GM20431 (cell line): ENCODE results near the gene CMTR1.

ENCODE experiments used
- in situ Hi-C: fragments of 300-500 bp; cut with MseI, MboI; formaldehyde crosslinking; loops from one replicate; pipeline ENCODE4 v1.15.0; 2020; ENCODE audit warnings: low sequenced_read_pairs; ENCODE audit not compliant: unreplicated experiment

CMTR1 gene

GRCh38 chr6:37477191-37477590 lies 44.2 kb downstream of the CMTR1 start:
- in situ Hi-C loops: no loop called here

- in situ Hi-C loops: no loop called here
Observed at GRCh38 chr6:37477656-37478435, 44.8 kb downstream of the CMTR1 start.

GRCh38 chr6:37478827-37479226 lies 45.8 kb downstream of the CMTR1 start:
- in situ Hi-C loops: no loop called here

- in situ Hi-C loops: no loop called here
Observed at GRCh38 chr6:37479266-37479854, 46.3 kb downstream of the CMTR1 start.

GRCh38 chr6:37480118-37480736 lies 47.2 kb downstream of the CMTR1 start:
- in situ Hi-C loops: no loop called here

GRCh38 chr6:37480951-37481534 lies 48.0 kb downstream of the CMTR1 start:
- in situ Hi-C loops: no loop called here

- in situ Hi-C loops: no loop called here
Observed at GRCh38 chr6:37481711-37482605, 48.9 kb downstream of the CMTR1 start.

GRCh38 chr6:37482606-37483251 lies 49.7 kb downstream of the CMTR1 start:
- in situ Hi-C loops: no loop called here

GRCh38 chr6:37483252-37483901 lies 50.4 kb downstream of the CMTR1 start:
- in situ Hi-C loops: no loop called here

- in situ Hi-C loops: no loop called here
Observed at GRCh38 chr6:37483917-37484785, 51.1 kb downstream of the CMTR1 start.

- in situ Hi-C loops: no loop called here
Observed at GRCh38 chr6:37484786-37485170, 51.8 kb downstream of the CMTR1 start.

- in situ Hi-C loops: no loop called here
Observed at GRCh38 chr6:37485291-37485702, 52.3 kb downstream of the CMTR1 start.

GRCh38 chr6:37486121-37486839 lies 53.3 kb downstream of the CMTR1 start:
- in situ Hi-C loops: no loop called here

- in situ Hi-C loops: no loop called here
Observed at GRCh38 chr6:37487591-37488380, 54.8 kb downstream of the CMTR1 start.

GRCh38 chr6:37488476-37488875 lies 55.5 kb downstream of the CMTR1 start:
- in situ Hi-C loops: no loop called here

GRCh38 chr6:37489697-37490336 lies 56.8 kb downstream of the CMTR1 start:
- in situ Hi-C loops: no loop called here
